Left forelimb (tissue), 1 donor: ENCODE measurements around the gene NTRK2.

Experiments used
- DNase-seq: peaks from one replicate; pipeline ENCODE4 v3.0.0-alpha.2; 2018; ENCODE audit warnings: low spot score

Gene NTRK2

GRCh38 chr9:84736081-84736480 lies 66.6 kb downstream of the NTRK2 start:
- no peak for DNase-seq

GRCh38 chr9:84736536-84736935 lies 67.0 kb downstream of the NTRK2 start:
- DNase-seq: no peak

- no peak for DNase-seq
Observed at GRCh38 chr9:84738353-84738752, 68.8 kb downstream of the NTRK2 start.

GRCh38 chr9:84742261-84742660 lies 72.7 kb downstream of the NTRK2 start:
- DNase-seq: no peak

- no peak for DNase-seq
Observed at GRCh38 chr9:84744195-84744594, 74.7 kb downstream of the NTRK2 start.

- no peak for DNase-seq
Observed at GRCh38 chr9:84744726-84745125, 75.2 kb downstream of the NTRK2 start.

- no peak for DNase-seq
Observed at GRCh38 chr9:84748112-84748511, 78.6 kb downstream of the NTRK2 start.

- no peak for DNase-seq
Observed at GRCh38 chr9:84750152-84750865, 80.8 kb downstream of the NTRK2 start.

- DNase-seq: no peak
Observed at GRCh38 chr9:84751921-84752320, 82.4 kb downstream of the NTRK2 start.

- no peak for DNase-seq
Observed at GRCh38 chr9:84754461-84754860, 84.9 kb downstream of the NTRK2 start.

- no peak for DNase-seq
Observed at GRCh38 chr9:84754881-84755280, 85.4 kb downstream of the NTRK2 start.

- no peak for DNase-seq
Observed at GRCh38 chr9:84755380-84755779, 85.9 kb downstream of the NTRK2 start.

- DNase-seq: no peak
Observed at GRCh38 chr9:84756171-84756570, 86.6 kb downstream of the NTRK2 start.

GRCh38 chr9:84756731-84757130 lies 87.2 kb downstream of the NTRK2 start:
- DNase-seq: no peak

- no peak for DNase-seq
Observed at GRCh38 chr9:84758817-84759216, 89.3 kb downstream of the NTRK2 start.

GRCh38 chr9:84759300-84759750 lies 89.8 kb downstream of the NTRK2 start:
- DNase-seq: no peak

GRCh38 chr9:84759804-84760203 lies 90.3 kb downstream of the NTRK2 start:
- DNase-seq: no peak

GRCh38 chr9:84761137-84761808 lies 91.7 kb downstream of the NTRK2 start:
- no peak for DNase-seq

GRCh38 chr9:84772511-84772910 lies 103.0 kb downstream of the NTRK2 start:
- DNase-seq: no peak

- DNase-seq: no peak
Observed at GRCh38 chr9:84773022-84773421, 103.5 kb downstream of the NTRK2 start.

- DNase-seq: no peak
Observed at GRCh38 chr9:84775056-84775643, 105.6 kb downstream of the NTRK2 start.

GRCh38 chr9:84778570-84778969 lies 109.0 kb downstream of the NTRK2 start:
- no peak for DNase-seq

GRCh38 chr9:84779883-84780282 lies 110.4 kb downstream of the NTRK2 start:
- no peak for DNase-seq
